ENCODE results near the gene OR4K14. TPM values are rescaled to one million over a fixed set of nuclear protein-coding genes. Genes with fewer than 3 reads are reported as not detected.

OR4K14 gene
- total RNA-seq, 5 donors from 2014 or later (not counting 1 experiment from before 2014, with no cell fraction given) = not detected

- Histone ChIP-seq H3K27me3 (replicated peaks in 1 of 2; ENCODE audit: control insufficient read depth in 2 of 2, extremely low read depth in 1 of 2, insufficient read depth in 2 of 2, low read length in 1 of 2) (no peaks in the 10 kb centered on the region), H3K4me3 (ENCODE audit: control insufficient read depth in 1 of 2, extremely low read depth in 1 of 2, low read length in 1 of 2) (no peak overlapping the region), H3K36me3 (ENCODE audit: control insufficient read depth in 2 of 2, extremely low read depth in 1 of 2, insufficient read depth in 1 of 2, low read length in 1 of 2) (no peaks in the 10 kb centered on the region), H3K9me3 (no peaks in the 10 kb centered on the region), H3K27ac (ENCODE audit: low read length) (no peak overlapping the region), H3K4me1 (ENCODE audit: control insufficient read depth in 1 of 2, extremely low read depth in 1 of 2, insufficient read depth in 2 of 2, low read length in 2 of 2) (no peaks in the 10 kb centered on the region)
- no peak overlapping the region for H3K4me3 Mint-ChIP-seq
- peaks cover 0 to 3% of the 10 kb centered on the region in 2 donors for H3K27me3 Mint-ChIP-seq
- no peaks in the 10 kb centered on the region for H3K36me3 Mint-ChIP-seq
- ATAC-seq (replicated peaks in 1 of 4) (no peak), DNase-seq (no peak)
- no peaks in the 10 kb centered on the region for H3K9me3 Mint-ChIP-seq
- no peaks in the 10 kb centered on the region for H3K4me1 Mint-ChIP-seq
- no peak overlapping the region for H3K27ac Mint-ChIP-seq
- CTCF ChIA-PET = no interaction called here
- POLR2A ChIA-PET = no interaction called here
- whole genome bisulfite sequencing (ENCODE audit: insufficient coverage) = no CpG with 5 or more reads among the region's 6 CpGs
Measured at GRCh38 chr14:20031058-20031457, 12.0 kb upstream of the OR4K14 start.

GRCh38 chr14:20008156-20008555, 11.0 kb downstream of the OR4K14 start:
- no peaks in the 10 kb centered on the region for H3K36me3 Mint-ChIP-seq
- H3K9me3 Mint-ChIP-seq = peaks cover 4 to 15% (median 14%) of the 10 kb centered on the region in 3 donors
- Histone ChIP-seq H3K27me3 (replicated peaks in 1 of 2; ENCODE audit: control insufficient read depth in 2 of 2, extremely low read depth in 1 of 2, insufficient read depth in 2 of 2, low read length in 1 of 2) (no peaks in the 10 kb centered on the region), H3K36me3 (ENCODE audit: control insufficient read depth in 2 of 2, extremely low read depth in 1 of 2, insufficient read depth in 1 of 2, low read length in 1 of 2) (no peaks in the 10 kb centered on the region), H3K9me3 (peaks cover 6% of the 10 kb centered on the region), H3K27ac (ENCODE audit: low read length) (no peak overlapping the region), H3K4me3 (ENCODE audit: control insufficient read depth in 1 of 2, extremely low read depth in 1 of 2, low read length in 1 of 2) (no peak overlapping the region), H3K4me1 (ENCODE audit: control insufficient read depth in 1 of 2, extremely low read depth in 1 of 2, insufficient read depth in 2 of 2, low read length in 2 of 2) (no peaks in the 10 kb centered on the region)
- H3K4me3 Mint-ChIP-seq = no peak overlapping the region
- H3K27me3 Mint-ChIP-seq = peaks cover 2 to 3% of the 10 kb centered on the region in 2 donors
- ChIA-PET POLR2A (no interaction called here), CTCF (no interaction called here)
- H3K4me1 Mint-ChIP-seq = no peaks in the 10 kb centered on the region
- DNase-seq (no peak), ATAC-seq (replicated peaks in 1 of 4) (no peak)
- no peak overlapping the region for H3K27ac Mint-ChIP-seq

GRCh38 chr14:20002319-20002718, 16.8 kb downstream of the OR4K14 start:
- H3K36me3 Mint-ChIP-seq = no peaks in the 10 kb centered on the region
- no peaks in the 10 kb centered on the region for H3K4me1 Mint-ChIP-seq
- H3K27ac ChIP-seq (ENCODE audit: low read length) = no peak overlapping the region
- no peak overlapping the region for H3K4me3 ChIP-seq (ENCODE audit: control insufficient read depth in 1 of 2, extremely low read depth in 1 of 2, low read length in 1 of 2)
- WGBS (ENCODE audit: insufficient coverage) = 70% methylated on average over 4 of the region's 7 CpGs
- H3K4me1 ChIP-seq (ENCODE audit: control insufficient read depth in 1 of 2, extremely low read depth in 1 of 2, insufficient read depth in 2 of 2, low read length in 2 of 2) = no peaks in the 10 kb centered on the region
- POLR2A ChIA-PET = no interaction called here
- DNase-seq = no peak
- H3K27me3 ChIP-seq (replicated peaks in 1 of 2; ENCODE audit: control insufficient read depth in 2 of 2, extremely low read depth in 1 of 2, insufficient read depth in 2 of 2, low read length in 1 of 2) = no peaks in the 10 kb centered on the region
- H3K27me3 Mint-ChIP-seq = peaks cover 2 to 6% of the 10 kb centered on the region in 2 donors
- no peak for ATAC-seq (replicated peaks in 1 of 4)
- no peak overlapping the region for H3K4me3 Mint-ChIP-seq
- CTCF ChIA-PET = no interaction called here
- peaks cover 0 to 5% (median 4%) of the 10 kb centered on the region in 3 donors for H3K9me3 Mint-ChIP-seq
- H3K36me3 ChIP-seq (ENCODE audit: control insufficient read depth in 2 of 2, extremely low read depth in 1 of 2, insufficient read depth in 1 of 2, low read length in 1 of 2) = no peaks in the 10 kb centered on the region
- no peak overlapping the region for H3K27ac Mint-ChIP-seq
- peaks cover 2% of the 10 kb centered on the region for H3K9me3 ChIP-seq

- POLR2A ChIA-PET = no interaction called here
Measured at GRCh38 chr14:20001863-20002262, 17.2 kb downstream of the OR4K14 start, which contains the start of gene OR4Q2. Gene OR4Q2, plus strand, starts transcription at chr14:20002163.

GRCh38 chr14:19993438-19993837, 25.7 kb downstream of the OR4K14 start:
- Mint-ChIP-seq H3K4me3 (no peak overlapping the region), H3K27ac (no peak overlapping the region), H3K4me1 (no peaks in the 10 kb centered on the region), H3K36me3 (no peaks in the 10 kb centered on the region), H3K27me3 (no peaks in the 10 kb centered on the region), H3K9me3 (peaks cover 7 to 21% (median 8%) of the 10 kb centered on the region in 3 donors)
- no peaks in the 10 kb centered on the region for H3K4me1 ChIP-seq (ENCODE audit: control insufficient read depth in 1 of 2, extremely low read depth in 1 of 2, insufficient read depth in 2 of 2, low read length in 2 of 2)
- ChIA-PET CTCF (no interaction called here), POLR2A (no interaction called here)
- DNase-seq (no peak), ATAC-seq (replicated peaks in 1 of 4) (no peak)
- no peaks in the 10 kb centered on the region for H3K9me3 ChIP-seq
- peaks cover 0 to 2% of the 10 kb centered on the region in 2 experiments for H3K27me3 ChIP-seq (replicated peaks in 1 of 2; ENCODE audit: control insufficient read depth in 2 of 2, extremely low read depth in 1 of 2, insufficient read depth in 2 of 2, low read length in 1 of 2)
- H3K4me3 ChIP-seq (ENCODE audit: control insufficient read depth in 1 of 2, extremely low read depth in 1 of 2, low read length in 1 of 2) = no peak overlapping the region
- 43% methylated on average over 1 of the region's 2 CpGs for WGBS (ENCODE audit: insufficient coverage)
- no peak overlapping the region for H3K27ac ChIP-seq (ENCODE audit: low read length)
- no peaks in the 10 kb centered on the region for H3K36me3 ChIP-seq (ENCODE audit: control insufficient read depth in 2 of 2, extremely low read depth in 1 of 2, insufficient read depth in 1 of 2, low read length in 1 of 2)

More at GRCh38 chr14:20001863-20002262, 17.2 kb downstream of the OR4K14 start, which contains the start of gene OR4Q2:
- H3K4me1 ChIP-seq (ENCODE audit: control insufficient read depth in 1 of 2, extremely low read depth in 1 of 2, insufficient read depth in 2 of 2, low read length in 2 of 2) = no peaks in the 10 kb centered on the region
- no peak within 1 kb of the TSS for H3K4me3 Mint-ChIP-seq
- H3K36me3 ChIP-seq (ENCODE audit: control insufficient read depth in 2 of 2, extremely low read depth in 1 of 2, insufficient read depth in 1 of 2, low read length in 1 of 2) = no peaks in the 10 kb centered on the region
- DNase-seq (no peak), ATAC-seq (replicated peaks in 1 of 4) (no peak)
- no peaks in the 10 kb centered on the region for H3K27me3 ChIP-seq (replicated peaks in 1 of 2; ENCODE audit: control insufficient read depth in 2 of 2, extremely low read depth in 1 of 2, insufficient read depth in 2 of 2, low read length in 1 of 2)
- no peaks in the 10 kb centered on the region for H3K9me3 ChIP-seq
- H3K27ac ChIP-seq (ENCODE audit: low read length) = no peak within 1 kb of the TSS
- H3K36me3 Mint-ChIP-seq = no peaks in the 10 kb centered on the region
- no peak within 1 kb of the TSS for H3K4me3 ChIP-seq (ENCODE audit: control insufficient read depth in 1 of 2, extremely low read depth in 1 of 2, low read length in 1 of 2)
- H3K9me3 Mint-ChIP-seq = peaks cover 0 to 5% (median 4%) of the 10 kb centered on the region in 3 donors
- no peak within 1 kb of the TSS for H3K27ac Mint-ChIP-seq
- peaks cover 2 to 6% of the 10 kb centered on the region in 2 donors for H3K27me3 Mint-ChIP-seq
- no peaks in the 10 kb centered on the region for H3K4me1 Mint-ChIP-seq
- CTCF ChIA-PET = interaction anchor here in 1 of 2 donors (0.5 kb wide), 1 partner anchor 1461 kb away, joined by 5 read pairs; no protein-coding TSS in a partner anchor

GRCh38 chr14:19975291-19975690, 43.8 kb downstream of the OR4K14 start, which contains the start of gene OR4K15:
Gene OR4K15, plus strand, starts transcription at chr14:19975591. Its CDS starts 0 bp downstream, at chr14:19975591.
- Histone ChIP-seq H3K4me3 (ENCODE audit: control insufficient read depth in 1 of 2, extremely low read depth in 1 of 2, low read length in 1 of 2) (no peak within 1 kb of the TSS), H3K4me1 (ENCODE audit: control insufficient read depth in 1 of 2, extremely low read depth in 1 of 2, insufficient read depth in 2 of 2, low read length in 2 of 2) (no peaks in the 10 kb centered on the region), H3K27ac (ENCODE audit: low read length) (no peak within 1 kb of the TSS), H3K36me3 (ENCODE audit: control insufficient read depth in 2 of 2, extremely low read depth in 1 of 2, insufficient read depth in 1 of 2, low read length in 1 of 2) (no peaks in the 10 kb centered on the region), H3K27me3 (replicated peaks in 1 of 2; ENCODE audit: control insufficient read depth in 2 of 2, extremely low read depth in 1 of 2, insufficient read depth in 2 of 2, low read length in 1 of 2) (no peaks in the 10 kb centered on the region), H3K9me3 (no peaks in the 10 kb centered on the region)
- POLR2A ChIA-PET = no interaction called here
- no peak for ATAC-seq (replicated peaks in 1 of 4)
- CTCF ChIA-PET = no interaction called here
- H3K36me3 Mint-ChIP-seq = peaks cover 4% of the 10 kb centered on the region
- H3K27me3 Mint-ChIP-seq = no peaks in the 10 kb centered on the region
- no CpG with 5 or more reads among the region's 3 CpGs for WGBS (ENCODE audit: insufficient coverage)
- H3K4me3 Mint-ChIP-seq = peak within 1 kb of the TSS in 2 of 3 donors; percentile 21 to 27
- peaks cover 38 to 41% (median 39%) of the 10 kb centered on the region in 3 donors for H3K4me1 Mint-ChIP-seq
- H3K27ac Mint-ChIP-seq = peak within 1 kb of the TSS; percentile 73 to 87
- peaks cover 7 to 12% (median 9%) of the 10 kb centered on the region in 3 donors for H3K9me3 Mint-ChIP-seq
- no peak for DNase-seq

- no peaks in the 10 kb centered on the region for H3K4me1 ChIP-seq (ENCODE audit: control insufficient read depth in 1 of 2, extremely low read depth in 1 of 2, insufficient read depth in 2 of 2, low read length in 2 of 2)
- H3K27ac ChIP-seq (ENCODE audit: low read length) = no peak overlapping the region
- no peaks in the 10 kb centered on the region for H3K36me3 ChIP-seq (ENCODE audit: control insufficient read depth in 2 of 2, extremely low read depth in 1 of 2, insufficient read depth in 1 of 2, low read length in 1 of 2)
- ATAC-seq (replicated peaks in 1 of 4) (peak; percentile 95 to 99 (median 98)), DNase-seq (peak in 31 of 35 experiments; percentile 1 to 62 (median 27))
- H3K4me3 ChIP-seq (ENCODE audit: control insufficient read depth in 1 of 2, extremely low read depth in 1 of 2, low read length in 1 of 2) = no peak overlapping the region
- Mint-ChIP-seq H3K27ac (peak overlapping the region; percentile 73 to 87), H3K27me3 (no peaks in the 10 kb centered on the region), H3K9me3 (peaks cover 7 to 9% (median 7%) of the 10 kb centered on the region in 3 donors), H3K36me3 (peaks cover 4% of the 10 kb centered on the region), H3K4me3 (peak overlapping the region in 2 of 3 donors; percentile 21 to 27), H3K4me1 (peaks cover 38 to 44% (median 39%) of the 10 kb centered on the region in 3 donors)
- H3K9me3 ChIP-seq = no peaks in the 10 kb centered on the region
- ChIA-PET CTCF (no interaction called here), POLR2A (no interaction called here)
- H3K27me3 ChIP-seq (replicated peaks in 1 of 2; ENCODE audit: control insufficient read depth in 2 of 2, extremely low read depth in 1 of 2, insufficient read depth in 2 of 2, low read length in 1 of 2) = no peaks in the 10 kb centered on the region
- no CpG with 5 or more reads among the region's 1 CpG for WGBS (ENCODE audit: insufficient coverage)
Measured at GRCh38 chr14:19974844-19975243, 44.3 kb downstream of the OR4K14 start.
